MCF 10A (cell line): ENCODE measurements around the gene PLEKHM3. TPM values are rescaled to one million over a fixed set of nuclear protein-coding genes. Genes with fewer than 3 reads are reported as not detected.

ENCODE experiments used
- BruUV-seq: library from RNA; stranded (reverse); fragments of 400-500 nt; replicated peaks from 2 replicates; lab custom pipeline; 2021; lab: Mats Ljungman, UMichigan
- CTCF ChIA-PET: fragments of 300-600 bp; sonication (Branson Sonifier 250); formaldehyde crosslinking; extraction: SDS; loops from one replicate; lab custom pipeline; 2021; ENCODE audit warnings: antibody characterized with exemption, inconsistent platforms; lab: Yijun Ruan, JAX
- POLR2A ChIA-PET: fragments of 300-600, 350-650 bp; sonication (Branson Sonifier 250); formaldehyde crosslinking; extraction: SDS; loops from one replicate; lab custom pipeline; 2020; ENCODE audit warnings: antibody characterized with exemption, inconsistent platforms; lab: Yijun Ruan, JAX
- DNase-seq: peaks from one replicate; pipeline ENCODE4 v3.0.0-alpha.2; 2018; ENCODE audit not compliant: unreplicated experiment
- H3K27ac Mint-ChIP-seq: one replicate; pipeline ENCODE4 v1.8.0; 2022; ENCODE audit warnings: mild to moderate bottlenecking, low read depth, mixed read lengths; ENCODE audit not compliant: unreplicated experiment
- H3K27me3 Mint-ChIP-seq: one replicate; pipeline ENCODE4 v1.8.0; 2022; ENCODE audit warnings: mixed read lengths; ENCODE audit not compliant: insufficient read depth, unreplicated experiment
- H3K36me3 Mint-ChIP-seq: one replicate; pipeline ENCODE4 v1.8.0; 2022; ENCODE audit warnings: mild to moderate bottlenecking, moderate library complexity, mixed read lengths; ENCODE audit not compliant: insufficient read depth, unreplicated experiment
- H3K4me1 Mint-ChIP-seq: one replicate; pipeline ENCODE4 v1.8.0; 2022; ENCODE audit warnings: mixed read lengths; ENCODE audit not compliant: insufficient read depth, unreplicated experiment
- H3K4me3 Mint-ChIP-seq: one replicate; pipeline ENCODE4 v1.8.0; 2022; ENCODE audit warnings: mild to moderate bottlenecking, moderate library complexity, mixed read lengths; ENCODE audit not compliant: unreplicated experiment
- H3K9me3 Mint-ChIP-seq: one replicate; pipeline ENCODE4 v1.8.0; 2022; ENCODE audit warnings: mixed read lengths; ENCODE audit not compliant: unreplicated experiment
- intact Hi-C: fragments of 100-400 bp; cut with micrococcal nuclease; formaldehyde crosslinking; loops from 2 replicates; pipeline ENCODE4 v1.14.1; 2022
- total RNA-seq: library from RNA; stranded (reverse); gene quantifications from 2 replicates; pipeline ENCODE4 v1.2.3, GENCODE V29; 2022
- TF ChIP-seq, protein P1 (sequence below): fragments of 200-600 bp; IDR thresholded peaks from one replicate; pipeline ENCODE4 v1.8.0; 2022; ENCODE audit warnings: antibody characterized with exemption, mild to moderate bottlenecking; ENCODE audit not compliant: unreplicated experiment

The PLEKHM3 gene
- total RNA-seq, 1 experiment from 2014 or later, result 5.4 TPM

- Mint-ChIP-seq H3K9me3 (no peaks in the 10 kb centered on the region), H3K4me1 (peaks cover 6% of the 10 kb centered on the region), H3K4me3 (no peak overlapping the region), H3K36me3 (peaks cover 6% of the 10 kb centered on the region), H3K27me3 (no peaks in the 10 kb centered on the region), H3K27ac (no peak overlapping the region)
- POLR2A ChIA-PET, result interaction anchor here (0.6 to 0.9 kb wide), 2 partner anchors 51 to 466 kb away, joined by 3 to 4 read pairs; partner anchors contain the start of gene PLEKHM3
- no TSS peak for BruUV-seq
- intact Hi-C loops, result loop anchor here (5.0 kb wide), 1 partner anchor 98 kb away; no protein-coding TSS in a partner anchor
- CTCF ChIA-PET, result interaction anchor here (0.6 to 4.7 kb wide), 15 partner anchors 10 to 240 kb away, joined by 3 to 57 read pairs (median 3); no protein-coding TSS in a partner anchor
- TF ChIP-seq, protein P1, sequence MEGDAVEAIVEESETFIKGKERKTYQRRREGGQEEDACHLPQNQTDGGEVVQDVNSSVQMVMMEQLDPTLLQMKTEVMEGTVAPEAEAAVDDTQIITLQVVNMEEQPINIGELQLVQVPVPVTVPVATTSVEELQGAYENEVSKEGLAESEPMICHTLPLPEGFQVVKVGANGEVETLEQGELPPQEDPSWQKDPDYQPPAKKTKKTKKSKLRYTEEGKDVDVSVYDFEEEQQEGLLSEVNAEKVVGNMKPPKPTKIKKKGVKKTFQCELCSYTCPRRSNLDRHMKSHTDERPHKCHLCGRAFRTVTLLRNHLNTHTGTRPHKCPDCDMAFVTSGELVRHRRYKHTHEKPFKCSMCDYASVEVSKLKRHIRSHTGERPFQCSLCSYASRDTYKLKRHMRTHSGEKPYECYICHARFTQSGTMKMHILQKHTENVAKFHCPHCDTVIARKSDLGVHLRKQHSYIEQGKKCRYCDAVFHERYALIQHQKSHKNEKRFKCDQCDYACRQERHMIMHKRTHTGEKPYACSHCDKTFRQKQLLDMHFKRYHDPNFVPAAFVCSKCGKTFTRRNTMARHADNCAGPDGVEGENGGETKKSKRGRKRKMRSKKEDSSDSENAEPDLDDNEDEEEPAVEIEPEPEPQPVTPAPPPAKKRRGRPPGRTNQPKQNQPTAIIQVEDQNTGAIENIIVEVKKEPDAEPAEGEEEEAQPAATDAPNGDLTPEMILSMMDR, result no peak
- DNase-seq, result peak; percentile 57
Measured at GRCh38 chr2:207974216-207974605, 51.1 kb downstream of the PLEKHM3 start.

- ChIA-PET CTCF (interaction anchor here (1.0 to 4.7 kb wide), 2 partner anchors 225 to 236 kb away, joined by 3 to 57 read pairs; no protein-coding TSS in a partner anchor), POLR2A (no interaction called here)
- TF ChIP-seq, protein P1, result no peak
- no peak overlapping the region for H3K4me3 Mint-ChIP-seq
- DNase-seq, result no peak
- peaks cover 6% of the 10 kb centered on the region for H3K36me3 Mint-ChIP-seq
- H3K9me3 Mint-ChIP-seq, result no peaks in the 10 kb centered on the region
- no peak overlapping the region for H3K27ac Mint-ChIP-seq
- peaks cover 6% of the 10 kb centered on the region for H3K4me1 Mint-ChIP-seq
- intact Hi-C loops, result loop anchor here (5.0 kb wide), 1 partner anchor 101 kb away; no protein-coding TSS in a partner anchor
- H3K27me3 Mint-ChIP-seq, result no peaks in the 10 kb centered on the region
- BruUV-seq, result no TSS peak
Measured at GRCh38 chr2:207970826-207971180, 54.5 kb downstream of the PLEKHM3 start.

DNA sequence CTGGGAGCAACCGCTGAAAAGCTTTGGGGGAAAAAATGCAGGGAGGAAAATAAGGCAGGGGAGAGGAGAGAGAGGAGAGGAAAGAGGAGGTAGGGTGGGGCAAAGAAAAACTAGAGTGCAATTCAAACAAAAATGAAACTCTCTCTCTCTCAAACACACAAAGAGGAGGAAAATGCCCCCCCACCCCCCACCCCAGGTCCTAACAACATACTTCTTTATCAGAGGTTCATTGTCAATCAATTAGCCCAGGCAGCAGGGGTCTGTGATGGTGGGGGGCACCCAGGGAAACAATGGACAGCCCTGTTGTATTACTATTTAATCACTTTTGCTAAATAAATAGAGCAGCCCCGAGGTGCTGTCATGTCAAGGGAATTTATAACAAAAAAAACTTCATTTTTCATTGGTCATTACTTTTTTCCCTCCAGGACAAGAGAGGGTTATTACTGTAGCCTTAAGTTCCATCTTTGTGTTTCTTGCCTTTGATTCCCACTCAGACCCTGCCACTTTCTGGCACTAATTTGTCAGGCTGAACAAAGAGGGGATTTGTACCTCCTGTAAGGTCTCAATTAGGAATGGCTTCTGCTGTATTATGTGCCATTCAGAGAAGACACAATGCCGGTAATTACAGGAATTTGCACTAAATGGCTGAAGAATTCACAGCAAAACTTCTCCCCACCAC is 55.0 kb downstream of the PLEKHM3 start:
- CTCF ChIA-PET, result interaction anchor here (0.6 to 4.7 kb wide), 2 partner anchors 200 to 224 kb away, joined by 6 to 57 read pairs; no protein-coding TSS in a partner anchor
- H3K27ac Mint-ChIP-seq, result no peak overlapping the region
- H3K4me1 Mint-ChIP-seq, result peaks cover 6% of the 10 kb centered on the region
- peaks cover 6% of the 10 kb centered on the region for H3K36me3 Mint-ChIP-seq
- TF ChIP-seq, protein P1, result no peak
- no peak overlapping the region for H3K4me3 Mint-ChIP-seq
- POLR2A ChIA-PET, result no interaction called here
- H3K27me3 Mint-ChIP-seq, result no peaks in the 10 kb centered on the region
- no peak for DNase-seq
- H3K9me3 Mint-ChIP-seq, result no peaks in the 10 kb centered on the region
- no TSS peak for BruUV-seq
- intact Hi-C loops, result loop anchor here (5.0 kb wide), 1 partner anchor 102 kb away; no protein-coding TSS in a partner anchor

DNA sequence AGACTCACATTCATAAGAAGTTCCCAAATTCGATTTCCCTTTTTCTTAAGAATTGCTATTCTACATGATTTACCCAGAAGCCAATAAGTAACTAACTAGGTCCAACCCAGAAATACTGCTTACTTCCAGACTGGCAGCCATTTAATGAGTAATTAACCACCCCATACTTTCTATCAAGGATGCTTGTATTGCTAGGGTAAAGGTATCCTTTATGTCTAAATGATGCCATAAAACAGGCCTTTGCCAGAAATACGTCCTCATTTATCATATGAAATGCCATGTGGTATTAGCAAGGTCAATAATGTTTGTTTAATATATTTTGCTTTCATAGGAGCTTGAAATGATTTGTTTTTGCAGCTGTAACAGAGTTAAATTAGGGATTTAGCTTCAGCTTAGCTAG is 56.1 kb downstream of the PLEKHM3 start:
- Mint-ChIP-seq H3K36me3 (peaks cover 6% of the 10 kb centered on the region), H3K4me1 (peaks cover 4% of the 10 kb centered on the region), H3K9me3 (no peaks in the 10 kb centered on the region), H3K27me3 (no peaks in the 10 kb centered on the region), H3K27ac (no peak overlapping the region), H3K4me3 (no peak overlapping the region)
- TF ChIP-seq, protein P1, result no peak
- ChIA-PET POLR2A (no interaction called here), CTCF (interaction anchor here (0.6 to 1.5 kb wide), 3 partner anchors 66 to 224 kb away, joined by 3 to 7 read pairs (median 3); no protein-coding TSS in a partner anchor)
- no peak for DNase-seq
- BruUV-seq, result no TSS peak
- intact Hi-C loops, result no loop called here
